Ovary (tissue), 3 donors: ENCODE measurements around the gene OPN3.

Experiments used
- EP300 ChIP-seq: sonication (generic); formaldehyde crosslinking; IDR thresholded peaks from one replicate; pipeline ENCODE4 v1.6.1; 2017; ENCODE audit warnings: antibody characterized with exemption
- TF ChIP-seq, protein P1 (sequence below), 3 donors: fragments of 450-650 bp in 2 of 3; fragments of 200-600 bp in 1 of 3; IDR thresholded peaks; one replicate each; pipeline versions ENCODE4 v1.5.1 to v1.8.0; 2016 to 2022; ENCODE audit warnings: antibody characterized with exemption in 3 of 3, mild to moderate bottlenecking in 1 of 3
- donor health status: DM: no; HTN: no; CAD: no.

DNA sequence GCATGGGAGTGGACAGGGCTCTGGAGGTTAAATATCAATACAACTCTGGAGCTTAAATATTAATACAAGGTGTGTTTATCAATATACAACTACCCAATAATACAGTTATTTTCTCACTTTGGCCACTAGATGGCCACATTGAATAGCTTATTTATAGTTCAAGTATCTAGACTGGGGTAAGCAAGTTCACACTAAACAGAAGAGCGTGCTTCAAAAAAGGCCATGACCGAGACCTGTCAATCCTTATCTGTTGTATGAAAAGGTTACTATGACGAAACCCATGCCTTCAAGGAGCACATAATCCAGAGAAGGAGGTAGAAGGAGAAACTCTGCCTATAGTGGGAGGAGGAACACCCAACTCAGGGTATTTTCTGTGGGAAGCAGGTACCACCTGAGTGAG lies 29.1 kb downstream of the OPN3 start:
- TF ChIP-seq, protein P1, sequence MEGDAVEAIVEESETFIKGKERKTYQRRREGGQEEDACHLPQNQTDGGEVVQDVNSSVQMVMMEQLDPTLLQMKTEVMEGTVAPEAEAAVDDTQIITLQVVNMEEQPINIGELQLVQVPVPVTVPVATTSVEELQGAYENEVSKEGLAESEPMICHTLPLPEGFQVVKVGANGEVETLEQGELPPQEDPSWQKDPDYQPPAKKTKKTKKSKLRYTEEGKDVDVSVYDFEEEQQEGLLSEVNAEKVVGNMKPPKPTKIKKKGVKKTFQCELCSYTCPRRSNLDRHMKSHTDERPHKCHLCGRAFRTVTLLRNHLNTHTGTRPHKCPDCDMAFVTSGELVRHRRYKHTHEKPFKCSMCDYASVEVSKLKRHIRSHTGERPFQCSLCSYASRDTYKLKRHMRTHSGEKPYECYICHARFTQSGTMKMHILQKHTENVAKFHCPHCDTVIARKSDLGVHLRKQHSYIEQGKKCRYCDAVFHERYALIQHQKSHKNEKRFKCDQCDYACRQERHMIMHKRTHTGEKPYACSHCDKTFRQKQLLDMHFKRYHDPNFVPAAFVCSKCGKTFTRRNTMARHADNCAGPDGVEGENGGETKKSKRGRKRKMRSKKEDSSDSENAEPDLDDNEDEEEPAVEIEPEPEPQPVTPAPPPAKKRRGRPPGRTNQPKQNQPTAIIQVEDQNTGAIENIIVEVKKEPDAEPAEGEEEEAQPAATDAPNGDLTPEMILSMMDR (IDR thresholded peaks at IDR 0.05): peak; percentile 44 to 73 (median 71)
- no peak for TF ChIP-seq EP300
